OCI-LY1 (cell line): ENCODE results near the gene NOTCH4.

ENCODE experiments used
- H2AFZ ChIP-seq: fragments of 200-600 bp; sonication (generic), shearing (Covaris generic); 2 replicates; pipeline ENCODE4 v1.6.0; 2014; ENCODE audit warnings: antibody characterized with exemption, mild to moderate bottlenecking, low read length
- H3F3A ChIP-seq: fragments of 200-600 bp; sonication (generic), shearing (Covaris generic); 2 replicates; pipeline ENCODE4 v1.6.0; 2014; ENCODE audit warnings: mild to moderate bottlenecking, antibody characterized with exemption, low read length, moderate library complexity; ENCODE audit not compliant: insufficient read depth
- H3K27ac ChIP-seq: fragments of 200-600 bp; sonication (generic); 2 replicates; pipeline ENCODE4 v1.5.1; 2014; ENCODE audit warnings: low read length, mixed run types, mild to moderate bottlenecking, low read depth; ENCODE audit not compliant: poor library complexity, severe bottlenecking
- H3K27me3 ChIP-seq: fragments of 200-600 bp; sonication (generic); 2 replicates; pipeline ENCODE4 v1.6.0; 2014; ENCODE audit warnings: antibody characterized with exemption, mild to moderate bottlenecking, low read length, moderate library complexity; ENCODE audit not compliant: insufficient read depth
- H3K36me3 ChIP-seq: fragments of 200-600 bp; sonication (generic); 2 replicates; pipeline ENCODE4 v1.6.1; 2014; ENCODE audit warnings: mild to moderate bottlenecking, antibody characterized with exemption, low read length, moderate library complexity, mixed read lengths; ENCODE audit not compliant: insufficient read depth
- H3K4me1 ChIP-seq: fragments of 200-600 bp; sonication (generic); 2 replicates; pipeline ENCODE4 v1.5.1; 2014; ENCODE audit warnings: mild to moderate bottlenecking, low read length, moderate library complexity; ENCODE audit not compliant: insufficient read depth, severe bottlenecking
- H3K4me2 ChIP-seq: fragments of 200-600 bp; sonication (generic), shearing (Covaris generic); 2 replicates; pipeline ENCODE4 v1.6.1; 2014; ENCODE audit warnings: low read length
- H3K4me3 ChIP-seq: fragments of 200-600 bp; sonication (generic); 2 replicates; pipeline ENCODE4 v1.5.1; 2014; ENCODE audit warnings: low read length, low read depth, mild to moderate bottlenecking, mixed read lengths; ENCODE audit not compliant: poor library complexity, severe bottlenecking
- H3K79me2 ChIP-seq: fragments of 200-600 bp; shearing (Covaris generic); 2 replicates; pipeline ENCODE4 v1.6.1; 2016; ENCODE audit warnings: mixed run types, low read length, mixed read lengths; ENCODE audit not compliant: insufficient read depth
- H3K9ac ChIP-seq: fragments of 200-600 bp; sonication (generic), shearing (Covaris generic); 2 replicates; pipeline ENCODE4 v1.6.1; 2014; ENCODE audit warnings: mild to moderate bottlenecking, low read length, mixed read lengths
- H3K9me2 ChIP-seq: fragments of 200-600 bp; sonication (generic), shearing (Covaris generic); 2 replicates; pipeline ENCODE4 v1.6.1; 2014; ENCODE audit warnings: low read depth, mild to moderate bottlenecking, low read length, mixed read lengths
- H3K9me3 ChIP-seq: fragments of 200-600 bp; shearing (Covaris generic); 2 replicates; pipeline ENCODE4 v1.6.1; 2014; ENCODE audit warnings: low read length, mixed read lengths
- H4K20me1 ChIP-seq: fragments of 200-600 bp; sonication (generic), shearing (Covaris generic); 2 replicates; pipeline ENCODE4 v1.6.0; 2016; ENCODE audit warnings: mild to moderate bottlenecking, low read length; ENCODE audit not compliant: insufficient read depth
- EZH2 ChIP-seq: fragments of 200-600 bp; sonication (generic), shearing (Covaris generic); IDR thresholded peaks from 2 replicates; pipeline ENCODE4 v1.8.0; 2017; ENCODE audit warnings: borderline replicate concordance, mixed run types, mild to moderate bottlenecking, antibody characterized with exemption, low read length, moderate library complexity, mixed read lengths
- TF ChIP-seq, protein P1 (sequence below): fragments of 200-600 bp; sonication (generic), shearing (Covaris generic); IDR thresholded peaks from 2 replicates; pipeline ENCODE4 v1.5.1; 2017; ENCODE audit warnings: mild to moderate bottlenecking, antibody characterized with exemption, low read length, moderate library complexity, mixed read lengths

Gene NOTCH4

DNA sequence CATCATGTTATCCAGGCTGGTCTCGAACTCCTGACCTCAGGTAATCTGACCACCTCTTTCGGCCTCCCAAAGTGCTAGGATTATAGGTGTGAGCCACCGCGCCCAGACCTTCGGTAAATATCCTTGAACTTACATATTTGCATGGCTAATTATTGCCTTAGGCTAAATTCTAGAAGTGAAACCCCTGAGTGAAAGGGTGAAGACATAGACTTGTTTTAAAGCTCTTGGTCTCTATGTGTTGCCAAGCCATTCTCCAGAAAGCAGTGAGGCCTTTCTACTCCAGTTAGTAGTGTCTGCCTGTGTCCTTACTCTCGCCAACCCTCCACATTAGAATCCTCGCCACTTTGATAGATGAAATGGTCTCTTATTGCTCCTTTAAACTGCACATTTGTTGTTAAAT is 2.6 kb upstream of the NOTCH4 start:
- TF ChIP-seq, protein P1, sequence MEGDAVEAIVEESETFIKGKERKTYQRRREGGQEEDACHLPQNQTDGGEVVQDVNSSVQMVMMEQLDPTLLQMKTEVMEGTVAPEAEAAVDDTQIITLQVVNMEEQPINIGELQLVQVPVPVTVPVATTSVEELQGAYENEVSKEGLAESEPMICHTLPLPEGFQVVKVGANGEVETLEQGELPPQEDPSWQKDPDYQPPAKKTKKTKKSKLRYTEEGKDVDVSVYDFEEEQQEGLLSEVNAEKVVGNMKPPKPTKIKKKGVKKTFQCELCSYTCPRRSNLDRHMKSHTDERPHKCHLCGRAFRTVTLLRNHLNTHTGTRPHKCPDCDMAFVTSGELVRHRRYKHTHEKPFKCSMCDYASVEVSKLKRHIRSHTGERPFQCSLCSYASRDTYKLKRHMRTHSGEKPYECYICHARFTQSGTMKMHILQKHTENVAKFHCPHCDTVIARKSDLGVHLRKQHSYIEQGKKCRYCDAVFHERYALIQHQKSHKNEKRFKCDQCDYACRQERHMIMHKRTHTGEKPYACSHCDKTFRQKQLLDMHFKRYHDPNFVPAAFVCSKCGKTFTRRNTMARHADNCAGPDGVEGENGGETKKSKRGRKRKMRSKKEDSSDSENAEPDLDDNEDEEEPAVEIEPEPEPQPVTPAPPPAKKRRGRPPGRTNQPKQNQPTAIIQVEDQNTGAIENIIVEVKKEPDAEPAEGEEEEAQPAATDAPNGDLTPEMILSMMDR: no peak
- TF ChIP-seq EZH2: no peak
- Histone ChIP-seq H3K4me3 (no peak overlapping the region), H3K27me3 (no peaks in the 10 kb centered on the region; the same call in 1 of the 2 replicates), H3K9me2 (no peaks in the 10 kb centered on the region), H3F3A (no peaks in the 10 kb centered on the region), H2AFZ (no peak overlapping the region), H3K27ac (no peak overlapping the region), H3K9me3 (no peaks in the 10 kb centered on the region), H4K20me1 (no peaks in the 10 kb centered on the region), H3K4me2 (no peak overlapping the region), H3K79me2 (no peaks in the 10 kb centered on the region), H3K9ac (no peak overlapping the region), H3K4me1 (no peaks in the 10 kb centered on the region), H3K36me3 (no peaks in the 10 kb centered on the region)

DNA sequence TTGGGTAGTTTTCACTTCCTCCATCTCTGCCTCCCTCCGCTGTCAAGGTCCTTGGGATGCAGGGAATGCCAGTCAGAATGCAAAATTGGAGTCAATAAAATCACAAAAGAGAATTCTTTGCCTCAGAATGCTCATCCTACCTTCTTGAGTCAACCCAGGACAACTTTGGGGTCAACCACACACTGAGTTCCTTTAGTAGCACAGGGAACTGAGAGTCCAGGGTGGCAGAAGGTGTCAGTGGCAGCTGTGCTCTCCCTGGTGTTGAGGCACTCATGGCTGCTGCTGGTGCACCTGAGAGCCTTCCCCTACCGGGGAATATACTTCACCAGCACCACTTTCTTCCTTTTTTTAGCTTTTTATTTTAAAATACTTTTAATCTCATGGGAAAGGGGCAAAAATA is 829 bp upstream of the NOTCH4 start:
- no peaks in the 10 kb centered on the region for H3K36me3 ChIP-seq
- no peaks in the 10 kb centered on the region for H3K9me3 ChIP-seq
- H3K9me2 ChIP-seq: no peaks in the 10 kb centered on the region
- no peak overlapping the region for H3K4me2 ChIP-seq
- H4K20me1 ChIP-seq: no peaks in the 10 kb centered on the region
- H3K4me3 ChIP-seq: no peak overlapping the region
- H3F3A ChIP-seq: no peaks in the 10 kb centered on the region
- no peak overlapping the region for H3K27ac ChIP-seq
- H3K27me3 ChIP-seq: no peaks in the 10 kb centered on the region; the same call in 1 of the 2 replicates
- no peak overlapping the region for H2AFZ ChIP-seq
- no peak overlapping the region for H3K9ac ChIP-seq
- H3K79me2 ChIP-seq: no peaks in the 10 kb centered on the region
- TF ChIP-seq, protein P1: no peak
- no peak for TF ChIP-seq EZH2
- no peaks in the 10 kb centered on the region for H3K4me1 ChIP-seq

DNA sequence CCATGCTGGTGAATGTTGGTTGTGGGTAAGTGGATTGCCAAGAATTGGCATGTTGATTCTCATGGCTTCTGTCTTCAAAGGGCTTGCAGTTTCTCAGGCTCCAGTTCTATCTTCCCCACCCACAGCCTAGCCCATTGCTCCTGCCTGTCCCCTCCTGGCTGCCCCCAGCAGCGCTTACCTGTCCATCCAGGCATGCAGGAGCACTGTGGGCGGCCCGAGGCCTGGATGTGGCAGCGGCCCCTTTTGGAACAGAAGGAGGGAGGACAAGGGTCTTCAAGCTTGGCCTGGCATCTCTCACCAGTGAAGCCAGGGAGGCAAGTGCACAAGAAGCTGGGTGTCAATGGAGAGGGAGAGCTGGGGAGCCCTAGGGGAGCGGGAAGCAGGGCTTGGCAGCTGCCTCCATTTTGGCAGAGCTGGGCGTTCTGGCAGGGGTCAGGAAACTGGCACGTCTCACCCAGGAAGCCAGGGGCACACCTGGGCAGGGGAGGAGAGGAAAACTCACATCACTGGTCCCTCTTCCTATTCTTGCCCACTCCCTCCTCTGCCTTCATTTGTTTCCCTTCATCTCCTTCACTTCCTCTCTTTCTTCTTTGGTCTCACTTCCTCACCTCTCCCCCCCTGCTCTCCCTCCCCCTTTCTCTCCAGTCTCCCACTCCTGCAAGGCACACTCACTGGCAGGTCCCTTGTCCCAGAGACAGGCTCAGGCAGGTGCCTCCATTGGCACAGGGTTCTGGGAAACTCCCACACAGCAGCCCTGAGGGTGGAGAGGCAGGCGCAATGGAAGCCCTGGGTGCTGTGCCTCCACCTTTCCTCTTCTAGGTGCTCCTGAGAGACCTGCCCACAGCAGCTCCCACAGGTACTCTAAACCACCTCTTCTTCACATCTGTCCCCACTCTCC is 1.3 kb downstream of the NOTCH4 start:
- Histone ChIP-seq H3K27me3 (no peaks in the 10 kb centered on the region; the same call in 1 of the 2 replicates), H3K9me3 (no peaks in the 10 kb centered on the region), H3K4me2 (no peak overlapping the region), H3K36me3 (no peaks in the 10 kb centered on the region), H3K4me3 (no peak overlapping the region), H3K27ac (no peak overlapping the region), H3F3A (no peaks in the 10 kb centered on the region), H2AFZ (no peak overlapping the region), H3K9ac (no peak overlapping the region), H3K4me1 (no peaks in the 10 kb centered on the region), H3K9me2 (no peaks in the 10 kb centered on the region), H4K20me1 (no peaks in the 10 kb centered on the region), H3K79me2 (no peaks in the 10 kb centered on the region)
- TF ChIP-seq EZH2: no peak
- TF ChIP-seq, protein P1: no peak
